HepG2 (cell line): ENCODE measurements around the gene HOXA13. TPM values are rescaled to one million over a fixed set of nuclear protein-coding genes. Genes with fewer than 3 reads are reported as not detected.

Source experiments
- ATAC-seq: fragments of 200-7000 bp; cut with Tn5 transposase; 3 replicates; pipeline ENCODE4 v1.9.1; 2020; ENCODE audit warnings: mild to moderate bottlenecking, moderate library complexity
- BruUV-seq: library from RNA; stranded (reverse); fragments of 400-500 nt; replicated peaks from 2 replicates; lab custom pipeline; 2021; lab: Mats Ljungman, UMichigan
- CTCF ChIA-PET: fragments of 300-600 bp; formaldehyde crosslinking; extraction: SDS; loops from one replicate; lab custom pipeline; 2021; ENCODE audit warnings: low total read pairs, inconsistent platforms, low intra/inter-chr PET ratio; lab: Yijun Ruan, JAX
- POLR2A ChIA-PET: fragments of 350-600 bp; sonication (Branson Sonifier 250); formaldehyde crosslinking; loops from one replicate; lab custom pipeline; 2020; ENCODE audit warnings: antibody characterized with exemption, inconsistent platforms; lab: Yijun Ruan, JAX
- DNase-seq: peaks from one replicate; pipeline ENCODE4 v3.0.0-alpha.2; 2015; ENCODE audit warnings: low spot score
- FAIRE-seq: peaks from 3 replicates; lab custom pipeline; 2011; peaks lifted over from hg19 to GRCh38; lab: Jason Lieb, UNC
- H2AFZ ChIP-seq: one replicate; pipeline ENCODE4 v1.6.1; 2011; ENCODE audit warnings: low read length, inconsistent platforms
- H3K27ac ChIP-seq: fragments of 300-600 bp; 3 replicates; pipeline ENCODE4 v1.8.0; 2011; ENCODE audit warnings: mixed run types, mild to moderate bottlenecking, mixed read lengths, low read length, inconsistent platforms; ENCODE audit not compliant: insufficient read depth; ENCODE audit errors: extremely low read length
- H3K27me3 ChIP-seq, 2 experiments: fragments of 200-600 bp in 1 of 2; 2 replicates in 1 of 2; 3 replicates in 1 of 2; pipeline versions ENCODE4 v1.6.0 to v1.8.0; 2011; ENCODE audit warnings: low read length in 2 of 2, mild to moderate bottlenecking in 2 of 2, moderate library complexity in 2 of 2, inconsistent platforms in 1 of 2; ENCODE audit not compliant: insufficient read depth in 2 of 2, control insufficient read depth in 1 of 2
- H3K36me3 ChIP-seq, 2 experiments: fragments of 200-600 bp in 1 of 2; replicated peaks in 1 of 2; 2 replicates in 1 of 2; 3 replicates in 1 of 2; pipeline versions ENCODE4 v1.5.1 to v1.8.0; 2011; ENCODE audit warnings: low read length in 2 of 2, inconsistent platforms in 1 of 2; ENCODE audit not compliant: insufficient read depth in 2 of 2, control insufficient read depth in 1 of 2
- H3K4me1 ChIP-seq: 2 replicates; pipeline ENCODE4 v1.5.1; 2012; ENCODE audit warnings: low read length, inconsistent platforms; ENCODE audit not compliant: insufficient read depth
- H3K4me2 ChIP-seq: 2 replicates; pipeline ENCODE4 v1.6.0; 2011; ENCODE audit warnings: low read depth, low read length, inconsistent platforms
- H3K4me3 ChIP-seq, 3 experiments: fragments of 200-600 bp in 1 of 3; sonication (generic), shearing (Covaris generic) in 1 of 3; replicated peaks in 1 of 3; 2 replicates each; pipeline ENCODE4 v1.5.1; 2011 to 2016; ENCODE audit warnings: low read length in 3 of 3, inconsistent platforms in 2 of 3, low read depth in 2 of 3, mild to moderate bottlenecking in 2 of 3, control low read depth in 1 of 3, mixed read lengths in 1 of 3; ENCODE audit not compliant: insufficient read depth in 1 of 3
- H3K79me2 ChIP-seq: one replicate; pipeline ENCODE4 v1.6.1; 2011; ENCODE audit warnings: low read length, inconsistent platforms; ENCODE audit not compliant: insufficient read depth
- H3K9ac ChIP-seq: 2 replicates; pipeline ENCODE4 v1.6.0; 2011; ENCODE audit warnings: mild to moderate bottlenecking, low read depth, low read length, inconsistent platforms; ENCODE audit not compliant: insufficient read depth
- H3K9me3 ChIP-seq: 2 replicates; pipeline ENCODE4 v1.5.1; 2012; ENCODE audit warnings: mild to moderate bottlenecking, low read length
- H4K20me1 ChIP-seq: 2 replicates; pipeline ENCODE4 v1.6.0; 2011; ENCODE audit warnings: inconsistent platforms, mild to moderate bottlenecking, low read length, moderate library complexity; ENCODE audit not compliant: insufficient read depth
- ARHGAP35 ChIP-seq: sonication (generic); formaldehyde crosslinking; IDR thresholded peaks from 2 replicates; pipeline ENCODE4 v1.9.0; 2022; ENCODE audit warnings: mild to moderate bottlenecking, inconsistent platforms, moderate library complexity, missing genetic modification reagents, borderline replicate concordance
- EZH2 ChIP-seq: conservative IDR thresholded peaks from 2 replicates; pipeline ENCODE4 v1.6.1; 2012; ENCODE audit warnings: mild to moderate bottlenecking, low read depth, low read length, moderate library complexity
- FOXM1 ChIP-seq: sonication (generic); formaldehyde crosslinking; IDR thresholded peaks from 2 replicates; pipeline ENCODE4 v1.5.0; 2020; ENCODE audit warnings: missing genetic modification reagents
- SNAPC5 ChIP-seq: sonication (generic); formaldehyde crosslinking; IDR thresholded peaks from 2 replicates; pipeline ENCODE4 v1.8.1; 2023; ENCODE audit warnings: mild to moderate bottlenecking, missing genetic modification reagents, borderline replicate concordance
- ZIK1 ChIP-seq: sonication (generic); formaldehyde crosslinking; IDR thresholded peaks from 2 replicates; pipeline ENCODE4 v1.5.0; 2020; ENCODE audit warnings: mild to moderate bottlenecking, low read depth, missing genetic modification reagents, borderline replicate concordance
- ZNF709 ChIP-seq: sonication (generic); formaldehyde crosslinking; IDR thresholded peaks from 2 replicates; pipeline ENCODE4 v1.5.0; 2020; ENCODE audit warnings: mild to moderate bottlenecking, missing genetic modification reagents
- ZNF713 ChIP-seq: sonication (generic); formaldehyde crosslinking; IDR thresholded peaks from 2 replicates; pipeline ENCODE4 v1.4.0; 2020; ENCODE audit warnings: mild to moderate bottlenecking, missing genetic modification reagents
- ZZZ3 ChIP-seq: sonication (generic); formaldehyde crosslinking; IDR thresholded peaks from 2 replicates; pipeline ENCODE4 v1.4.0; 2020; ENCODE audit warnings: missing genetic modification reagents, mild to moderate bottlenecking, borderline replicate concordance
- WGBS: methylation state at CpG from one replicate; pipeline ENCODE4 v1.1.6; 2017; ENCODE audit warnings: low lambda C conversion rate; 5-methylcytosine and 5-hydroxymethylcytosine counted together
- in situ Hi-C: cut with HindIII; loops from 2 replicates; pipeline ENCODE4 v1.10.0; 2017; ENCODE audit warnings: low pct_unique_long_range_greater_than_20kb; ENCODE audit not compliant: extremely low pct_ligation_motif_present
- intact Hi-C: fragments of 100-400 bp; cut with micrococcal nuclease; formaldehyde crosslinking; loops from one replicate; pipeline ENCODE4 v1.10.0; 2022; ENCODE audit not compliant: unreplicated experiment
- polyA plus RNA-seq, 8 experiments: library from polyadenylated mRNA; depleted of rRNA in 3 of 8; stranded (reverse) in 7 of 8; unstranded in 1 of 8; fragments of >200 nt; fragmentation: Illumina TruSeq in 4 of 8; extraction: Trizol in 4 of 8; gene quantifications; 2 replicates each; pipeline versions ENCODE4 v1.2.1 to v1.2.3, GENCODE V29; 2011 to 2016; ENCODE audit warnings: low read depth in 4 of 8, missing spikeins in 1 of 8, mixed read lengths in 1 of 8; ENCODE audit not compliant: insufficient read depth in 1 of 8
- total RNA-seq, 5 experiments: library from RNA; depleted of rRNA; stranded (reverse); fragments of >200 nt; fragmentation: Illumina TruSeq; extraction: Trizol; gene quantifications; 2 replicates each; pipeline ENCODE4 v1.2.3, GENCODE V29; 2016; ENCODE audit warnings: low read depth in 1 of 5

HOXA13 gene
- total and polyA plus RNA-seq, 2 of the 13 experiments (the other 11 are each of a cell fraction or from before 2014, with no cell fraction given): 0.01 to 0.04 TPM

- H3K36me3 ChIP-seq: no peaks in the 10 kb centered on the region
- in situ Hi-C loops: loop anchor here (5.0 to 10.0 kb wide), 3 partner anchors 373 to 821 kb away; no protein-coding TSS in a partner anchor
- H3K4me2 ChIP-seq: peak overlapping the region; percentile 80
- FAIRE-seq (no peak), DNase-seq (no peak)
- H3K4me3 ChIP-seq: peak overlapping the region; percentile 30 to 69 (median 33); a peak in 5 of 6 replicates
- no peak overlapping the region for H3K27ac ChIP-seq
- H4K20me1 ChIP-seq: peaks cover 3% of the 10 kb centered on the region; the same call in 1 of the 2 replicates
- no peak overlapping the region for H2AFZ ChIP-seq
- no TSS peak for BruUV-seq
- 9% methylated on average over 3 of the region's 4 CpGs for WGBS
- TF ChIP-seq ZZZ3 (CRISPR knock-in tag): no peak
- no peak for TF ChIP-seq ZNF709
- no peak for TF ChIP-seq FOXM1
- no peak for TF ChIP-seq SNAPC5 (CRISPR knock-in tag)
- TF ChIP-seq ZNF713 (CRISPR knock-in tag): no peak
- TF ChIP-seq ARHGAP35: no peak
- TF ChIP-seq, all 625 proteins: peak for 0
- CTCF ChIA-PET: no interaction called here
- intact Hi-C loops: no loop called here
- Histone ChIP-seq H3K4me1 (peaks cover 30% of the 10 kb centered on the region), H3K27me3 (peaks cover 17 to 86% of the 10 kb centered on the region in 2 experiments), H3K9me3 (no peaks in the 10 kb centered on the region), H3K79me2 (no peaks in the 10 kb centered on the region), H3K9ac (no peak overlapping the region)
- POLR2A ChIA-PET: interaction anchor here (0.6 kb wide), 1 partner anchor 78 kb away, joined by 4 read pairs; no protein-coding TSS in a partner anchor
- peak; percentile 23 for ATAC-seq
These were observed 1.7 kb upstream of the HOXA13 start for GRCh38 chr7:27201580-27202017.

GRCh38 chr7:27200761-27201579, 1.1 kb upstream of the HOXA13 start:
- Histone ChIP-seq H4K20me1 (peaks cover 3% of the 10 kb centered on the region; the same call in 1 of the 2 replicates), H3K36me3 (no peaks in the 10 kb centered on the region), H3K4me2 (peak overlapping the region; percentile 80), H3K4me3 (peak overlapping the region; percentile 42 to 69 (median 42)), H3K27ac (no peak overlapping the region), H3K9ac (no peak overlapping the region), H3K4me1 (peaks cover 35% of the 10 kb centered on the region), H3K27me3 (peaks cover 17 to 80% of the 10 kb centered on the region in 2 experiments), H3K9me3 (no peaks in the 10 kb centered on the region), H3K79me2 (no peaks in the 10 kb centered on the region), H2AFZ (no peak overlapping the region)
- DNase-seq (no peak), FAIRE-seq (no peak), ATAC-seq (peak; percentile 29)
- ChIA-PET POLR2A (interaction anchor here (0.6 kb wide), 1 partner anchor 78 kb away, joined by 4 read pairs; no protein-coding TSS in a partner anchor), CTCF (no interaction called here)
- in situ Hi-C loops: loop anchor here (5.0 to 10.0 kb wide), 3 partner anchors 374 to 821 kb away; no protein-coding TSS in a partner anchor
- intact Hi-C loops: no loop called here
- BruUV-seq: no TSS peak
- WGBS: 16% methylated on average over 13 of the region's 14 CpGs
- TF ChIP-seq EZH2 (peak; percentile 80), ZIK1 (no peak)
- TF ChIP-seq, all 625 proteins: peak for 1
